HuH-7.5 (cell line): ENCODE results near the gene YPEL5.
A peak's percentile ranks its signal among the peaks of the same experiment; 100 is the strongest.

ENCODE experiments used
- DNase-seq: peaks from one replicate; pipeline ENCODE4 v3.0.0; 2011; ENCODE audit warnings: low spot score

The YPEL5 gene

DNA sequence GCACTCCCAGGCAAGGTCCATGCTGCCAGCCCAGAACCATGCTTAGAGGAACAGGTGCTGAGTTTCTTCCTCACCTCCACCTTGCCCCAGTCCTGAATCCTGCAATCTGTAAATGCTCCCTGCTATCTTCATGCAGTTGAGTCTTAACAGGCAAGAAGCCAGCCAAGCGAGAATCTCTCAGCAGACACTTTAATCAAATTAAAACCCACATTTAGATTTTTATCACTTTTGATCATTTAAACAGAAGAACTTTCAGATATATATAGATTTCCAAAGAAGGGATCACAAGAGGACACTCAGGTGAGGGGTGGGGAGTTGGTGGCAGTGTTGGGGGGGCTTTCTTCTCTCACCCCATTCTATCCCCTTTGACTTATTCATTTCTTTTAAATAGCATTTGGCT lies 58.6 kb downstream of the YPEL5 start:
- DNase-seq: no peak

DNA sequence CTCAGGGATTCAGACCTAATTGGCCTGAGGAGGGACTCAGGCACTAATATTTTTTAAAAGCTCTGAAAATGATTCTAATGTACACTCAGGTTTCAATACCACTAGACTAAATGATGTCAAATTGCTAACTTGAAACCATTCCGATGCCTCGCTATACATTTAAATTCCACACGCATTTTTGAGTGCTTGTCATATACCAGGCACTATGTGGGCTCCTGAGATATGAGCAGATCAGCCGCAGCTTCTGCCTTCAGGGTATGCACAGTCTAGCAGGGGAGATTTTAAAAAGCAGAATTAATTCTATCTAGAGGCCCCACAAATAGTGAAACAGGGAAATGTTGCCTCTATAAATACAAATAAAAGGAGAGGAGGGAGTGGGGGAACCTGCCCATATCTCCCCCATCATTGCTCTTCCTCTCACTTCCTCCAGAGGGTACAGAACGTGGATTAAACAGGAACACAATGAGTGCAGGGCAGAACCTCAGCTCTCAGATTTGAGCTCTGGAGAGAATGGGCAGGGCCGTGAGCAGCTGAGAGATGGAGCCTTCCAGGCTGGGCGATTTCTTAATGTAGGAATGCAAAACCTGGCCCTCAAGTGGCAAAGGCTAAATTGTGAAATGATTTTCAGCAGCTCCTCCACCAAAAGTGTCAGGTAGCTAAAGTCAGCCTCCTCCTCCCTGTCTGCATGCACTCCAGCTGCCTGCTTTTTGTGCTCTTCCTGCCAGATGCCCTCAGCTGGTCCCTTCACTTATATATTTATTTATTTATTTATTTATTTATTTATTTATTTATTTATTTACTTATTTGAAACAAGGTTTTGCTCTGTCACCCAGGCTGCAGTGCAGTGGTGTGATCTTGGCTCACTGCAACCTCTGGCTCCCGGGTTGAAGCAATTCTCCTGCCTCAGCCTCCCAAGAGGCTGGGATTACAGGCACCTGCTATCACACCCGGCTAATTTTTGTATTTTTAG lies 59.9 kb downstream of the YPEL5 start:
- no peak for DNase-seq

DNA sequence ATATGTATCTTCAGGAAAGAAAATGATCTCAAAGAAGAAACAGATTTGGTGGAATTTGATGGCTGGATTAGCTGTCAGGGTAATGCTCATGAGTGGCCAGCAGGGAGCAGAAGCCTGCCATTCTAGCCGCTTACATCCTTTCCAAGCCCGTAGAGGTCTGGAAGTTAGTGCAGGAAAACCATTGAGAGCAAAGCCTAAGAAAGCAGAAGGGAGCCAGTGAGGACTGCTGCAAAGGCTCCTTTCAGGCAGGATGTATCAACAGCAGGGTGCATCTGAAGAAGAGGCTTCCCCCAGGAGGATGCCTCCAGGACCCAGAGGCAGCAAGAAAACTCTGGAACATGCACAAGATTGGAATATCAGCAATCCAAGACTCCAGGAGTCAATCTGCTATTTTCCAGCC lies 61.6 kb downstream of the YPEL5 start:
- peak; percentile 29 for DNase-seq

DNA sequence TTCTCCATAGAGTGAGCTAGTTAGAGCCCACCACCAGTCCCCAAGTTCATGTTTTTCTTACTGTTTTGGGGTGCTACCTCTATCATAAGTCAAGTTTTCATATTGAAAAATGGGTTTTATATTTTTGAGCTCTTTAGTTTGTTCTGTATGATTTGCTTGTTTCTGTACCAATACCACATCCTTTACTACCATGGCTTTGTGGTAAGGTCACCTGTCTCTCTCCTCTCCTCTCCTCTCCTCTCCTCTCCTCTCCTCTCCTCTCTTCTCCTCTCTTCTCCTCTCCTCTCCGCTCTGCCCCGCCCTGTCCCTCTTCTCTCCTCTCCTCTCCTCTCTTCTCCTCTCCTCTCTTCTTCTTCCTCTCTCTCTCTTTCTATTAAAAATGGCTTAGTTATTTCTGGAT lies 62.4 kb downstream of the YPEL5 start:
- no peak for DNase-seq
